Breast epithelium (tissue), 3 donors: Measurements from ENCODE around the gene IQUB.

Experiments
- CTCF ChIP-seq, 3 donors: fragments of 450-650 bp; IDR thresholded peaks; one replicate each; pipeline ENCODE4 v1.5.1; 2016 to 2017; ENCODE audit warnings: antibody characterized with exemption in 3 of 3, mild to moderate bottlenecking in 3 of 3, moderate library complexity in 3 of 3
- POLR2A ChIP-seq: fragments of 450-650 bp; IDR thresholded peaks from one replicate; pipeline ENCODE4 v1.6.1; 2016; ENCODE audit warnings: antibody characterized with exemption, mild to moderate bottlenecking, moderate library complexity
- POLR2AphosphoS5 ChIP-seq, 3 donors: sonication (generic); formaldehyde crosslinking; IDR thresholded peaks; one replicate each; pipeline ENCODE4 v1.6.1; 2017; ENCODE audit warnings: antibody characterized with exemption in 3 of 3

DNA sequence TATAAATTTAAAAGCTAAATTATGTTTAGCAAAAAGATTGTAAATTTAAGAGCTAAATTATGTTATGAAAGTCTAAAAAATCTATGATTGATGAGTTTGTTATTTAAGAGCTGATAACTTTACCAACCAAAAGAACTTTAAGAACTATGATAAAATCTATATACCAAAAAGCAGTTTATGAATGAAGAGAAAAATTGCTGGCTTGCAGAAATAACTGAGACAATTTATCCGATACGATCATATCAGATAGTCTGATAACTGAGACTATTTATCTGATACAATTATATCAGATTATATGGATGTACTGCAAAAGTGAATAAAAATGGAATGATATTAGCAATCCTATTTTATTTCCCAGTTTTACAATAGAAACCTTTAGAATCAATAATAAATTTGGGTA, 50.2 kb downstream of the IQUB start:
- no peak for TF ChIP-seq CTCF (IDR thresholded peaks at IDR 0.05)
- TF ChIP-seq POLR2AphosphoS5 (IDR thresholded peaks at IDR 0.05) = no peak
- no peak for TF ChIP-seq POLR2A
